ENCODE results near the gene PLAGL2.

- TF ChIP-seq CTCF (conservative IDR thresholded peaks at IDR 0.05 in 1 of 2, IDR thresholded peaks at IDR 0.05 in 1 of 2; ENCODE audit: extremely low read depth in 1 of 2, insufficient read depth in 1 of 2, low read depth in 1 of 2, low read length in 2 of 2) = no peak
- TF ChIP-seq EZH2 (IDR thresholded peaks at IDR 0.05; ENCODE audit: borderline replicate concordance, low read length) = no peak
These were observed 18.5 kb downstream of the PLAGL2 start for GRCh38 chr20:32189123-32189410.
